ENCODE measurements around the gene CAPN14. TPM values are rescaled to one million over a fixed set of nuclear protein-coding genes. Genes with fewer than 3 reads are reported as not detected.

Gene CAPN14
- total and polyA plus RNA-seq, 2 of the 4 experiments (the other 2 are of a cell fraction): under 0.01 to 0.09 TPM

- POLR2A ChIA-PET (ENCODE audit: unreplicated experiment): no interaction called here
Measured at GRCh38 chr2:31129375-31130171, 87.7 kb downstream of the CAPN14 start.

More at GRCh38 chr2:31129375-31130171, 87.7 kb downstream of the CAPN14 start:
- Histone ChIP-seq H2BK120ac (ENCODE audit: low read depth, low read length) (no peak overlapping the region), H2BK20ac (ENCODE audit: low read depth, low read length) (no peak overlapping the region), H3K27ac (ENCODE audit: insufficient read depth, low read length) (no peak overlapping the region), H4K20me1 (ENCODE audit: insufficient read depth, low read length) (no peaks in the 10 kb centered on the region), H2BK5ac (ENCODE audit: low read depth, low read length, poor library complexity, severe bottlenecking) (no peak overlapping the region), H2AFZ (replicated peaks; ENCODE audit: low read length, poor library complexity) (no peak overlapping the region), H2AK9ac (replicated peaks; ENCODE audit: low read depth, low read length, poor library complexity) (no peak overlapping the region), H4K91ac (ENCODE audit: insufficient read depth, low read depth, low read length) (no peak overlapping the region), H3K56ac (ENCODE audit: extremely low read depth, insufficient read depth, low read length) (no peak overlapping the region), H2BK15ac (ENCODE audit: low read depth, low read length) (no peak overlapping the region), H3K9ac (ENCODE audit: low read depth, low read length) (no peak overlapping the region), H3K79me1 (ENCODE audit: low read depth in 1 of 2, low read length in 2 of 2) (no peaks in the 10 kb centered on the region), H3K27me3 (ENCODE audit: control insufficient read depth, insufficient read depth, low read length) (peaks cover 11% of the 10 kb centered on the region), H2AK5ac (ENCODE audit: low read depth, low read length) (no peak overlapping the region), H3K14ac (replicated peaks; ENCODE audit: low read depth, low read length) (no peak overlapping the region), H3K36me3 (ENCODE audit: control insufficient read depth, insufficient read depth, low read length) (no peaks in the 10 kb centered on the region), H3K4me3 (ENCODE audit: insufficient read depth, low read depth, low read length) (no peak overlapping the region), H3K4me2 (ENCODE audit: low read depth, low read length) (no peak overlapping the region), H3K4me1 (ENCODE audit: control insufficient read depth, insufficient read depth, low read length) (no peaks in the 10 kb centered on the region), H3K23ac (ENCODE audit: low read depth, low read length) (no peak overlapping the region), H3K18ac (ENCODE audit: low read depth, low read length) (no peak overlapping the region), H3K9me1 (ENCODE audit: insufficient read depth, low read length) (no peaks in the 10 kb centered on the region), H4K8ac (ENCODE audit: low read depth in 2 of 2, low read length in 2 of 2) (no peak overlapping the region), H3K4ac (ENCODE audit: low read depth, low read length) (no peak overlapping the region), H3K9me3 (ENCODE audit: control insufficient read depth, insufficient read depth, low read length) (no peaks in the 10 kb centered on the region), H4K5ac (ENCODE audit: low read depth, low read length) (no peak overlapping the region)
- dilution Hi-C loops (cut with HindIII; ENCODE audit: low sequenced_read_pairs, unreplicated experiment) (no loop called here), intact Hi-C loops (cut with micrococcal nuclease) (no loop called here), in situ Hi-C loops (cut with MboI; ENCODE audit: low sequenced_read_pairs) (no loop called here)
- 0% methylated on average over 1 of the region's 6 CpGs; no CpG with 5 or more reads in 1 of the 2 experiments for WGBS, 2 experiments (ENCODE audit: extremely low coverage in 2 of 2, insufficient read length in 1 of 2)
- ATAC-seq (ENCODE audit: low read depth) (no peak), DNase-seq (no peak)
- no TSS peak for BruUV-seq (replicated peaks)
- CTCF ChIA-PET: interaction anchor here (0.7 to 1.1 kb wide), 2 partner anchors 8 to 423 kb away, joined by 3 to 4 read pairs; partner anchors contain the start of gene GALNT14
- TF ChIP-seq MAZ (IDR thresholded peaks at IDR 0.05; ENCODE audit: borderline replicate concordance, low read depth, low read length) (no peak), CHD1 (IDR thresholded peaks at IDR 0.05; ENCODE audit: low read depth, low read length) (no peak), CEBPB (IDR thresholded peaks at IDR 0.05; ENCODE audit: low read depth, low read length) (no peak), NFE2L2 (IDR thresholded peaks at IDR 0.05; ENCODE audit: low read depth, low read length) (no peak), RFX5 (IDR thresholded peaks at IDR 0.05; ENCODE audit: low read depth, low read length) (no peak), MXI1 (IDR thresholded peaks at IDR 0.05; ENCODE audit: borderline replicate concordance, low read depth, low read length) (no peak), POLR2A (IDR thresholded peaks at IDR 0.05; ENCODE audit: low read depth, low read length) (no peak), RCOR1 (IDR thresholded peaks at IDR 0.05; ENCODE audit: insufficient replicate concordance, low read length) (no peak)
